GM23248 (cell line): ENCODE measurements around the gene ZNF76. TPM values are rescaled to one million over a fixed set of nuclear protein-coding genes. Genes with fewer than 3 reads are reported as not detected.
A peak's percentile ranks its signal among the peaks of the same experiment; 100 is the strongest.

Source experiments
- DNase-seq: peaks from one replicate; pipeline ENCODE4 v3.0.0-alpha.2; 2015
- H2AFZ ChIP-seq: fragments of 200-600 bp; sonication (generic); 2 replicates; pipeline ENCODE4 v1.6.1; 2016; ENCODE audit warnings: antibody characterized with exemption
- H3F3A ChIP-seq: fragments of 200-600 bp; sonication (generic); 2 replicates; pipeline ENCODE4 v1.6.1; 2016; ENCODE audit warnings: mild to moderate bottlenecking, antibody characterized with exemption, mixed run types; ENCODE audit not compliant: insufficient read depth
- H3K27ac ChIP-seq: fragments of 200-600 bp; sonication (generic); 2 replicates; pipeline ENCODE4 v1.5.1; 2016; ENCODE audit warnings: mild to moderate bottlenecking
- H3K27me3 ChIP-seq: fragments of 200-600 bp; sonication (generic); replicated peaks from 2 replicates; pipeline ENCODE4 v1.6.1; 2016; ENCODE audit warnings: mild to moderate bottlenecking; ENCODE audit not compliant: insufficient read depth
- H3K36me3 ChIP-seq: fragments of 200-600 bp; sonication (generic); 2 replicates; pipeline ENCODE4 v1.6.1; 2016; ENCODE audit warnings: low read depth, mild to moderate bottlenecking
- H3K4me1 ChIP-seq: fragments of 200-600 bp; sonication (generic); 2 replicates; pipeline ENCODE4 v1.6.1; 2016; ENCODE audit warnings: mild to moderate bottlenecking; ENCODE audit not compliant: insufficient read depth
- H3K4me2 ChIP-seq: fragments of 200-600 bp; sonication (generic); one replicate; pipeline ENCODE4 v1.6.1; 2016; ENCODE audit warnings: mild to moderate bottlenecking; ENCODE audit not compliant: unreplicated experiment
- H3K4me3 ChIP-seq: fragments of 200-600 bp; sonication (generic); 2 replicates; pipeline ENCODE4 v1.5.1; 2016; ENCODE audit warnings: mild to moderate bottlenecking
- H3K79me2 ChIP-seq: fragments of 200-600 bp; sonication (generic); 2 replicates; pipeline ENCODE4 v1.6.1; 2016; ENCODE audit warnings: mild to moderate bottlenecking; ENCODE audit not compliant: insufficient read depth
- H3K9ac ChIP-seq: fragments of 200-600 bp; sonication (generic); 2 replicates; pipeline ENCODE4 v1.6.1; 2016; ENCODE audit warnings: mild to moderate bottlenecking
- H3K9me2 ChIP-seq: fragments of 200-600 bp; sonication (generic); 2 replicates; pipeline ENCODE4 v1.6.1; 2016; ENCODE audit warnings: mixed run types, mild to moderate bottlenecking, moderate library complexity; ENCODE audit not compliant: insufficient read depth
- H3K9me3 ChIP-seq: fragments of 200-600 bp; sonication (generic); one replicate; pipeline ENCODE4 v1.6.1; 2017; ENCODE audit warnings: low read depth
- H4K20me1 ChIP-seq: fragments of 200-600 bp; sonication (generic); 2 replicates; pipeline ENCODE4 v1.6.0; 2016; ENCODE audit not compliant: insufficient read depth
- EZH2 ChIP-seq: fragments of 200-600 bp; sonication (generic); IDR thresholded peaks from 2 replicates; pipeline ENCODE4 v1.6.1; 2018; ENCODE audit warnings: antibody characterized with exemption, mild to moderate bottlenecking; ENCODE audit not compliant: insufficient read depth, poor library complexity, severe bottlenecking
- EZH2phosphoT487 ChIP-seq: fragments of 200-600 bp; sonication (generic); IDR thresholded peaks from 2 replicates; pipeline ENCODE4 v1.6.1; 2018; ENCODE audit warnings: antibody characterized with exemption, moderate library complexity, mild to moderate bottlenecking, low read depth; ENCODE audit not compliant: insufficient read depth
- WGBS, 2 experiments: methylation state at CpG; one replicate each; pipeline ENCODE4 v1.1.6; 2015 to 2017; ENCODE audit warnings: low lambda C conversion rate in 2 of 2, low coverage in 1 of 2; ENCODE audit errors: missing lambda C conversion rate in 2 of 2; 5-methylcytosine and 5-hydroxymethylcytosine counted together
- in situ Hi-C: fragments of 300-500 bp; cut with MboI; formaldehyde crosslinking; loops from 2 replicates; pipeline ENCODE4 v1.15.0; 2020
- polyA plus RNA-seq: library from polyadenylated mRNA; unstranded; fragments of >200 nt; fragmentation: Nextera tagmentation; extraction: Ambion mirVana; gene quantifications from 2 replicates; pipeline ENCODE4 v1.2.1, GENCODE V29; 2016
- total RNA-seq: library from RNA; depleted of rRNA; stranded (reverse); fragments of >200 nt; shearing (Covaris generic); gene quantifications from 2 replicates; pipeline ENCODE4 v1.2.3, GENCODE V29; 2014

The ZNF76 gene
- total and polyA plus RNA-seq, 2 experiments from 2014 or later: 14.3 to 15.9 TPM

DNA sequence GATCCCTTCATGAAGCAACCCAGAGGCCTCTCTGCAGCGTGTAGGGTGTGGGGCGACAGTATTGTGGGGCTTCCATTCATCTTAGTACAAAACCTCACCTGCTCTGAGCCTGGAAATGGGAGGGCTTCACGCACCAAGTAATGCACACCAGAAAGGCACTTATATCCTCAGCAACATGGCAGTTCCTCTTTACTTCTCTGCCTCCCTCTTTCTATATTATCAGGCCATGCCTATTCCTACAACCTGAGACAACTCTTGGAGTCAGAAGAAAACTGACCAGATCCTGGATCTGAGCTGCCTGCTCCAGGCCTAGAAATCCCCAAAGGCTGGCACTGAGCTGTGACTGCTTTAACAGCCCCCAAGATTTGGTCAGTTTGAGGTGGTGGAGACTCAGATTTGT is 7.6 kb upstream of the ZNF76 start:
- in situ Hi-C loops: no loop called here
- TF ChIP-seq EZH2 (no peak), EZH2phosphoT487 (no peak)
- no peaks in the 10 kb centered on the region; the same call in 1 of the 2 replicates for H3K36me3 ChIP-seq
- no peaks in the 10 kb centered on the region for H3K9me2 ChIP-seq
- H3K4me2 ChIP-seq: no peak overlapping the region
- H4K20me1 ChIP-seq: no peaks in the 10 kb centered on the region
- no peak for DNase-seq
- H3K27ac ChIP-seq: no peak overlapping the region
- H3F3A ChIP-seq: peaks cover 13% of the 10 kb centered on the region; the same call in 1 of the 2 replicates
- H2AFZ ChIP-seq: no peak overlapping the region
- H3K4me3 ChIP-seq: no peak overlapping the region
- WGBS, 2 experiments: 98% methylated on average over 3 of the region's 3 CpGs
- no peaks in the 10 kb centered on the region for H3K27me3 ChIP-seq
- no peak overlapping the region for H3K9ac ChIP-seq
- no peaks in the 10 kb centered on the region for H3K9me3 ChIP-seq
- 0 out of 2 replicates have a peak, but pooled peaks cover 7% of the 10 kb centered on the region for H3K4me1 ChIP-seq
- H3K79me2 ChIP-seq: peaks cover 76% of the 10 kb centered on the region

DNA sequence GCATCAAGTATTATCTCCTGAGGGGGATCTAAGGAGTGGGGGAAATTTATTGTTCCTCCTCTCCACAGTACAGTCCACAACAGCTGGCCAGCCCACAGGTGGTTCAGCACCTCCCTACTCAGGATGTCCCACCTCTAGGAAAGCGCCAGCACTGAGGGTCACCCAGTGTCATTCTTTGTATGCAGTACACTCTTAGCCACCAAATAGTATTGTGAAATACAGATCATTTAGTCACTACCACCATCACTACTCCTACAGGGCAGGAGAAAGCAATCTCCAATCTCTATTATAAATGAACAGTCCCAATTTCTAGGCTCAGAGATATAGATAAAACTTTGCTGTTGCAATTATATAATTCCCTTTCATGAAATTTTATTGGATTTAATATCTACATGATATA is 6.3 kb upstream of the ZNF76 start:
- in situ Hi-C loops: no loop called here
- H3K9me2 ChIP-seq: no peaks in the 10 kb centered on the region
- no peaks in the 10 kb centered on the region for H3K9me3 ChIP-seq
- H3K79me2 ChIP-seq: peaks cover 82% of the 10 kb centered on the region
- no peak overlapping the region for H2AFZ ChIP-seq
- no peaks in the 10 kb centered on the region for H3K27me3 ChIP-seq
- H3F3A ChIP-seq: peaks cover 13% of the 10 kb centered on the region; the same call in 1 of the 2 replicates
- no peak overlapping the region for H3K9ac ChIP-seq
- WGBS, 2 experiments: 100% methylated on average over 1 of the region's 1 CpG
- no peaks in the 10 kb centered on the region for H4K20me1 ChIP-seq
- H3K36me3 ChIP-seq: no peaks in the 10 kb centered on the region; the same call in 1 of the 2 replicates
- peaks cover 9% of the 10 kb centered on the region; the same call in 1 of the 2 replicates for H3K4me1 ChIP-seq
- TF ChIP-seq EZH2: no peak
- no peak for TF ChIP-seq EZH2phosphoT487
- H3K4me2 ChIP-seq: no peak overlapping the region
- no peak overlapping the region for H3K4me3 ChIP-seq
- DNase-seq: peak; percentile 12
- H3K27ac ChIP-seq: no peak overlapping the region

DNA sequence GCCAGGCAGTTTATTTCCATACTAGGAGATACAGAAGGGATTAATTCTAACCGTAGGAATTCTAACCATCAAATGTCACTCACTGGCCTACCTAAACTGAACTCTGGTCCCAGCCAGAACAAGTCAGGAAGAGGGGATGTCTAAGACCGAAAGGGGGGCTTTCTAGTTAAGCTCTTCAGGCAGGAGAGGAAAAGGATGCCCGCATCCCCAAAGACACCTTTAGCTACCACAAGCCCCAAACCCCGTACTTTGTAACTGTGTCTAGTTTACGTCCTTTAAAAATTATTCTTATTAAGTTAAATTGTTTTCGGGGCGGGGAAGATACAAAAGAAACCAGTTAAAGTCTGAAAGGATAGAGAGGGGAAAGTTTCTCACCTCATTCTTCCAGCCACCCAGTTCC is 1.2 kb upstream of the ZNF76 start:
- peaks cover 58% of the 10 kb centered on the region for H3K79me2 ChIP-seq
- WGBS, 2 experiments: 15 to 17% methylated on average over 7 of the region's 7 CpGs
- H2AFZ ChIP-seq: peak overlapping the region; percentile 89

GRCh38 chr6:35258858-35259193 is 709 bp upstream of the ZNF76 start:
- in situ Hi-C loops: no loop called here
- Histone ChIP-seq H2AFZ (peak overlapping the region; percentile 89), H4K20me1 (no peaks in the 10 kb centered on the region), H3K27me3 (no peaks in the 10 kb centered on the region), H3K9me2 (no peaks in the 10 kb centered on the region), H3K9me3 (no peaks in the 10 kb centered on the region), H3F3A (peaks cover 25% of the 10 kb centered on the region; the same call in 1 of the 2 replicates), H3K4me3 (peak overlapping the region; percentile 89), H3K9ac (peak overlapping the region; percentile 95), H3K4me1 (peaks cover 24% of the 10 kb centered on the region), H3K4me2 (peak overlapping the region; percentile 78), H3K27ac (peak overlapping the region; percentile 89), H3K79me2 (peaks cover 58% of the 10 kb centered on the region), H3K36me3 (no peaks in the 10 kb centered on the region)
- DNase-seq: peak; percentile 82
- WGBS, 2 experiments: 0% methylated on average over 20 of the region's 20 CpGs
- TF ChIP-seq EZH2phosphoT487 (no peak), EZH2 (no peak)

More for the DNA sequence above, 1.2 kb upstream of the ZNF76 start:
- no peaks in the 10 kb centered on the region for H3K36me3 ChIP-seq
- H3K9me3 ChIP-seq: no peaks in the 10 kb centered on the region
- H3F3A ChIP-seq: peaks cover 27% of the 10 kb centered on the region; the same call in 1 of the 2 replicates
- H3K4me3 ChIP-seq: peak overlapping the region; percentile 89
- H3K27ac ChIP-seq: peak overlapping the region; percentile 89
- H3K4me2 ChIP-seq: peak overlapping the region; percentile 78
- TF ChIP-seq EZH2phosphoT487 (no peak), EZH2 (no peak)
- peak overlapping the region; percentile 95 for H3K9ac ChIP-seq
- H3K4me1 ChIP-seq: peaks cover 24% of the 10 kb centered on the region
- H3K9me2 ChIP-seq: no peaks in the 10 kb centered on the region
- in situ Hi-C loops: no loop called here
- DNase-seq: peak; percentile 10
- no peaks in the 10 kb centered on the region for H3K27me3 ChIP-seq
- H4K20me1 ChIP-seq: no peaks in the 10 kb centered on the region
